Activated CD8-positive, alpha-beta memory T cell treated with anti-CD3 and anti-CD28 coated beads, Interleukin-2, amount 50 U/mL, for 24 hours (primary cell): Measurements from ENCODE around the gene ID2.

ENCODE experiments used
- DNase-seq: peaks from one replicate; pipeline ENCODE4 v3.0.0-alpha.2; 2020; ENCODE audit errors: extremely low read depth

Gene ID2

DNA sequence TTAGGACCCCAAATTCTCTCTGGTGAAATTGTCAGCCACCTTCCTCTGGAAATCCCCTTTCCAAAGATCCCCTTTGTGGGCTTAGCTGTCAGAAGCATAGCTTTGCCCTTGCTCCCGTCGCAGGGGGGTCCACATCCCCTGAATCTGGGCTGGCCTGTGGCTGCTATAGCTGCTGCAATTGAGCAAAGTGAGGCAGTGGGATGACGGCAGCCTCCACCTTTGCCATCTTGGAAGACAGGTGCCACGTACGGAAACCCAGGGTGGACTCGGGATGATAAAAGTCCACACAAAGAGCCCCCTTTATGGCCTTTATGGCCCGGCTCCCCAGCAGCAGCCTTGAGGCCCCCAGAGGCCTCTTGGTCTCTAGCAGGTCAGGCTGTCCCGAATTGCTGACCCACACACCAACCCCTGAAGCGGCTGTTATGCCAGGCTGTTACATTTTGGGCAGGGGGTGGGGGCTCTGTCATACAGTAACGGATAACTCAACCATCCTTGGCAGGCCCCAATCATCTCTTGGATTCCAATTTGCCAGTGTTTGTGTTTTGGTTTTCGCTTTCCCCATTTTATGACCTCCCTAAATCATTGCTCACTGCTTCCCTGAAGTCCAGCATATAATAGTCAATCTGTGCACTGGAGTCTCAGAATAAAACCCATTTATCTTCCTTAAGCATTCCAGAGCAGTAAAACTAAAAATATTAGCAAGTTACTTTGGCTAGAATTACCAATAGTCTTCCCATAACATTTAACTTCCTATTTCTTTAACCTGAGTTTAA is 33.2 kb upstream of the ID2 start:
- DNase-seq, result no peak

DNA sequence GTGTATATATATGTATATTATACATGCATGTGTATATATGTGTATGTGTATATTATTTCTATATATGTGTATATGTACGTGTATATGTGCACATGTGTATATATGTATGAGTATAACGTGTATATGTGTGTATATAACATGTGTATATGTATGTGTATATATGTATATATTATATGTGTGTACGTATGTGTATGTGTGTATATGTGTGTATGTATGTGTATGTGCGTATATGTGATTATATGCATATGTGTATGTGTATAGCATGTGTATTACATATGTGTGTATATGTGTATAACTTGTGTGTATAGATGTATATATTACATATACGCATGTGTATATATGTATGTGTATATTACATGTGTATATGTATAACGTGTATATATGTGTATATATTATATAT is 32.1 kb upstream of the ID2 start:
- DNase-seq, result no peak

DNA sequence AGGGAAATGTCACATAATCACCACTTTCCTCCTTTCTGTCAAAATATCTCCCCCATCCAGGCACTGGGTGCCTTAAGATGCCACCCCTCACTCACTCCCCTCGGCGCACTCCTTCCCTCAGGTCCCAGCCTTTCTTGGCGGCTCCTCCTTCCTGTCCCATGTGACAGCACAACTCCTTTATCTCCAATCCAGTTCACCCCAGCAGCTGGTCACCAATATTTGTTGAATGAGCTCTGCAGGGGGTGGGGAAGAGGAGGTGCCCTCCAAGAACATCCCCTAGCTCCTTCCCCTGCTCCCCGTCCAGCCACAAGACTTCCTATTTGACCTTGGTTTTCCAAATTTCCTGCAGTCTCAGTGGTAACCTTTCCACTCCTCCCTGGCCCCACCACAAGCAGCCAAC is 31.6 kb upstream of the ID2 start:
- DNase-seq, result no peak

DNA sequence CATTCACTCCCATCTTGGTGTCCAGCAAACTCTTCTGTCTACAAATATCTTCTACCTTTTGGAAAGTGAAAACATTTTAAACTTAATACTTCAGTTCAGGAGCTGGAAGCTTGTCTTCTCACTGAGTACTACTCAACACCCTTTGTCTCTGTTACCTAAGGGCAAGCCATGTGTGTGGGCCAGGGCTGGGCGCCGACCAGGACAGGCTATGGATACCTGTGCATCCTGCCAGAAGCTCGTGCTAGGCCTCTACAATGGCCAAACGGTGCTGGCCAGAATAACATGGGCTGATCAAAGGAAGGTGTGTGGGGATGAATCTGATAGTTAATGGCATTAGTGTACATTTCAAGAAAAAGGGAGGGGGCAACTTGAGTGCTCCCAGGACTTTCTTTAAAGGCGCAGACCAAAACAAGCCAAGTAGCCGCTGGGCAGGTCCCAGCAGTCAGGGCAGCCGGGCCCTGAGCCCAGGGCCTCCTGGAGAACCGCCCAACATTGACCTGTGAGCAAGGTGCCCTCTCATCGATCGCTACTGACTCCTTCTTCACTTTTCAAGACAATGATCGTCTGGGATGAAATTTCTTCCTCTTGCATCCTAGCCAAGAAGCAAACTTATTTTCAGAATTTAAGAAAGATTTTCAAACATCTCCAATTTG is 29.0 kb upstream of the ID2 start:
- no peak for DNase-seq

DNA sequence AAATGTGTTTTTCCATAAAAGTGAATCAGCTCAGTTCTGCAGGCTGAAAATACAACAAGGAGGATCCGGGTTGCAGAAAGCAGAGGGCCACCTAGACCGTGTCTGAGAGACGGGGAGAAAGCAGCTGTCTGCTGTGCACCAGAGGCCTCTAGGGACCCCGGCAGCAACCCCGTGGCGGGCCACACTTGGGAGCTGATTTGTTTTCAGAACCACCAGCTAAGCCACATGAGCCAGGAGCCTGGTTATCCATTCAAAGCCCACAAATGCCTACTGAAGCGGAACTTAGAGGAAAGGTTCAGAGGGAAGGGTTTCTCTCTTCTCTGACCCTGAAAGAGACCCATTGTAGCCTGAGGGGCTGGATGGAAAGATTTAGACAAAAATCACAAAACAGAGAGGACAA is 28.4 kb upstream of the ID2 start:
- DNase-seq, result no peak

DNA sequence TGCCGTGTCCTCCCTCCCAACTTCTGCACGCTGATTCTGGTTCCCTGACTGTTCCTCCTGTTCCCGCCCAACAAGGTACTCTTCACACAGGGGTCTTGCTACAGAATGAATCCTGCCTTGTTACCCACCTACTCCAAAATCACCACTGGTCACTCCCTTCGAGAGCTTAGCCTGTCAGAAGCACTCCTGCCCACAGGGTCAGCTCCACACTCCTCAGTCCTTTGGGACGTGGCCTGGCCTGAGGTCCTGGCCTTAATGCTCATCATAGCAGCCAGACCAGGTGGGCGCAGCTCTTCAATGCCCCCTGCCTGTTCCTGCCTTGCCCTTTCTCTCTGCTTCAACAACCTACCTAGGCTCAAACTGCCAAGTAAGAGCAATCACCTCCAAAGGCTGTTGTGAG is 27.8 kb upstream of the ID2 start:
- DNase-seq, result no peak

DNA sequence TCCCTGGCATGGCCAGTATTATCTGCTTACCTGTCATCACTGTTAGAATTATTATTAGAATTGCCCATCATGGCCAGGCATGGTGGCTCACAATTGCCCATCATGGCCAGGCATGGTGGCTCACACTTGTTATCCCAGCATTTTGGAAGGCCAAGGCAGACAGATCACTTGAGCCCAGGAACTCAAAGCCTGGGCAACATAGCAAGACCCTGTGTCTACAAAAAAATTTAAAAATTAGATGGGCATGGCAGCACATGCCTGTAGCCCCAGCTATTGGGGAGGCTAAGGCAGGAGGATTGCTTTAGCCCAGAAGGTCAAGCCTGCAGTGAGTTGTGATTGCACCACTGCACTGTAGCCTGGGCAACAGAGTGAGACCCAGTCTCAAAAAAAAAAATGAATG is 27.4 kb upstream of the ID2 start:
- no peak for DNase-seq

DNA sequence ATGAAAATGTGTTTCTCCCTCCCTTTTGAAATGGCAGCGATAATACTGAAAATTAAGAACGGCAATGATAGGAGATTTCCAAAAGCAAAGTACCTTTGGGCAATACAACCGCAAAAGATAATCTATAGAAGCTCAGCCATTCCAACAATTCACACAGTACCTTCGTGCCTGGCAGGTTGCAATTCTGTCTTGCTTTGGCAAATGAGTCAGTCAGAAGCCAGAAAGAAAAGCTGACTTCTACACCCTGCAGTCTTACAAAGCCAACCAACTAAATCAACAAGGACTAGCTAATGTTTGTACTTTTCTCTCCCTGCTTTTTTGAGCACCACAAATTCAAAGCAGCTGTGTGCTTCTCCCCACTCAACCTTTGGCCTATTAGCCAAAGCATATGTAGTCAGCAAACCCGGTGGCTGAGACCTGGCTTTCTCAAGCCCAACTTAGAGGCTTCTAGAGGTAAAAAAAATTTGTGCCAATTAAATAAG is 25.7 kb upstream of the ID2 start:
- no peak for DNase-seq

DNA sequence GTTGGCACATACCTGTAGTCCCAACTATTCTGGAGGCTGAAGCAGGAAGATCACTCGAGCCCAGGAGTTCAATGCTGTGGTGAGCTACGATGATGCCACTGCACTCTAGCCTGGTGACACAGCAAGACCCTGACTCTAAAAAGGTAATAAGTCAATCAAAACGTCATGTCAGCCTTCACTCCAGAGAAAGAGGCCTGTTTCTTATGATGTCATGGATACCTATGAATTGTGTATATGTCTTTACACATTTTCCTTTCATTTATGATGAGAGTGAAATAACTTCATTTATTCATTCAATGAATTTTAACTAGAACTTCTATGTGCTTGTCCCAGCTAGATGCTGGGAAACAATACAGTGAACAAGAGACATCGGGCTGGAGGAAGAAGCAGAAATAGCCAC is 25.0 kb upstream of the ID2 start:
- DNase-seq, result no peak

DNA sequence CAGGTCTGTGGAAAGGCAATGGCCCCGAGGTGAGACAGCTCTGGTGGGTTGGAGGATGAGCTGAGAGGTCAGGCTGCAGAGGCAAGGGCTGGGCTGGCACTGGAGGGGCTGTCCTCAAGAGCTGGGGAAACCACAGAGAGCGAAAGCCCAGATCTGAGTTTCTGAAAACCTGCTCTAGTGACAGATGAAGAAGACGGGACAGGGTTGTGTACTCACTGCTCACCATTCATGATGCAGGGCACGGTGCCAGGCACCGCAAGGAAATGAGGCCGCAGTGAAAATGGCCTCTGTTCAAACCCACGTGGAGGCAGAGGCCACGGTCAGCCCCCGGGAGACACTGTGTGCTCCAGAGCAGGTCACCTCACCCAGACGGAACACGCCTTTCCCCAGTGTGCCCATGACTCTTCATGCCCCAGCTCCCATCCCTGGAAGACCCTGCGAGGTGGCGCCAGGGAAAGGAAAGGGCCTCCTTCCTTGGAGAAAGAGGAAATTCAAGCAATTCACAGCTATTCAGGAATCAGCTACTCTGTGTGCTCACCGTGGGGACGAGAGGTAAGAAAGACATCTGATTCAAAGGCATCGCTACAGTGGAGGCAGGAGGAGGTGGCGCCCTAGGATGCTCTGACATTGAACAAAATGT is 24.3 kb upstream of the ID2 start:
- DNase-seq, result no peak

DNA sequence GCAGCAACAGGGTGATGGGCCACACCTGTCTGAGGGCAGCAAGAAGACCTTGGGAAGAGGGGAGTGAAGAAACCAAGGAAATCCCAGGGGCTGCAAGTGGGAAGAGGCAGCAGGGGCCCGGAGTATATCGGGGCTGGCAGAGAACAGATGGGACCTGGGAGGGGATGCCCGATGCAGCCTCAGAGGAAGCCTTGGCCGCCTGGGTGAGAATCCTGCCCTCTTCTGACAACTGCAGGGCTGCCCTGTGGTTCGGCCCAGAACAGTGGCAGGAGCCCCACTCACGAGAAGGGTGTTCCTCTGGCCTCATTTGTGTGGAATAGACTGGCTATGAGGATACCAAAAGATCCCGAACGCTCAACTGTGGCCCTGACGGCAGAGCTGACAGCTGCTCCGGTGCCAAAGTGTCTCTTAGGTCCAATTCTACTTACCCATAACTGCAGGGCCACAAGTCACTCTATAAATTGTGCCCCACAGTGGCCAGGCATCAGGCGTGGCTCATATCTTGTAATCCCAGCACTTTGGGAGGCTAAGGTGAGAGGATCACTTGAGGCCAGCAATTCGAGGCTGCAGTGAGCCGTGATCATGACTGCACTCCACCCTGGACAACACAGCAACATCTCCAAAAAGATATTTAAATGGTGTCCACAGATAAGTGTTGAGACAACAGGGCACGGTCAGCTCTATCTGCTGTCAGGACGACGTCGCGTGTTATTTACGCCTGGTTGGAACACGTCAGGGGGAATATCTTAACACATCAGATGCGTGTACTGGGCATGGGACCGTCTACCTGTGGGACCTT is 23.6 kb upstream of the ID2 start:
- no peak for DNase-seq

DNA sequence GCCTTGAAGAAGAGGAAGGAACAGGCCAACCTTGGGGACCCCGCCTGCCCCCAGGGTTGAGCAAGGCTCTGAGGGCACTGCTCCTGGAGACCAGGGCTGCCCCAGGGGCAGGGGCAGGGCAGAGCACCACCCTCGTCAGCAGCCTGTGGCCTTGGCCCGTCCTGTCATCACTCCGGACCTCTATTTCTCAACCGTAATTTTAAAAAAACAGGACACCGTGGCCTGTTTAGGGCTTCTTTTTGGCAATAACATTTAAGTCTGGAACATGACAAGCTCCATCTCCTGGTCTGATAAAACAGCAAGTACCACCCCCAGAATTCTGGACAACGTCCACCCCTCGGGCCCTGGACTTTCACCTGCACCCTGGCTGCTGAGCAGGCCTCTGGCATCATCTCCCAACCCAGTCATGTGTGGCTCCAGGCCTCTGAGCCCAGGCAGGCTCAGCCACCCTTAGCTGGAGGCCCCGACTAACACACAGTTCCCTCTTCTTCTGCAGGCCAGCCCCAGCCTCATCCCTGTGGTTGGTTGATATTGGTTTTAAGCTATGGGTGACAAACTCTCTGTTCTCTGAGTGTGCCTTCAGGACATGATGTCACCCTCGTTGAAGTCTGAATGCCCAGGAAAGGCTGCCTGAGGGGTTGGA is 22.6 kb upstream of the ID2 start:
- DNase-seq, result no peak

DNA sequence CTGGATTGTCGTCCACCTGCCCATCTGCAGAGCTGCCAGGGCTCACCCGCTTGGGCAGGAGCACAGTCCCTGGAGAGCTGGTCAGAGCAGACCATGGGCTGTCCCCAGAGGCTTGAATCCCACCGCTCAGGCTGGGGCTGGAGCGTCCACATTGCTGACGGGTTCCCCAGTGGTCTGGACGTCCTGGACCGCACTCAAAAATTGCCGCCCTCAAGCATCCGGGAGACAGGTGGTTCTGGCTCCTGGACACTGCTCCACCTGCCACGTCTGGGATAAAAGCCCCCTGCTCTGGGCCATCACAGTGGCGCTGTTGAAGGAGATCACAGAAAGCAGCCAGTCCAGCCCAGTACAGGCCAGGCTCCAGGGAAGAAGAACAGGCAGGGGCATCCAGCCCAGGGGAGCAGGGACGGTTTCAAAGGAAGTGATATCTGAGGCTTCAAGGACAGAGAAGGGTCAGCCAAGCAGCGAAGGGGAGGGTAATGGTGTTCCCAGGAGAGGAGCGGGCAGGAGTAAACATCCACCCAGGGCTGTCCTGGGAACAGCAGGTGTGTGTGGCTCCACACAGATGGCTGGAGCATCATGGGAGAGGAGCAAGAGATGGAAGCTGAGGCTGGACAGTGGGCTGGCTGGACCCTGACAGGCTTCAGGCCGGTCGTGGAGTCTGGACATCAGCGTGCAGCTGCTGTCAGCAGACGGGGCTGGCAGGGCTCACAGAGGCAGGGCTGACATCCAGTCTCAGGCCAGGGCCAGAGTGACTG is 21.9 kb upstream of the ID2 start:
- no peak for DNase-seq

DNA sequence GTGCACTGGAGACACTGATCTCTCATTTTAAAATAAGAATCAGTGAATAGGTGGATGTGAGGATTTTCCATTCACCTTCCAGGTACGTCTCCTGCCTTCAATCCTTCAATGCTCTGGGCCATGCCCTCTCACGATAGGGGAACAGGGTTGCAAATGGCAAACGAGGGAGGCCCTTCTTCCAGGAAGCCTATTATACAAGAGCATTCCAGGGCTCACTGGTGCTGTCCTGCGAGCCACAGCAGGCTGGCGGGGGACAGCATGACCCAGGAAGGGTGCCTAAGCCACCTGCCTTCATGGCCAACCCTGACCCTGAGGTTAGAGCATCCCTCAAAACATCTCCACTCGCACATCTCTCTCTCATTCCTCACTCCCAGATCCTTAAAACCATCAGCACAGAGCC is 20.6 kb upstream of the ID2 start:
- no peak for DNase-seq

DNA sequence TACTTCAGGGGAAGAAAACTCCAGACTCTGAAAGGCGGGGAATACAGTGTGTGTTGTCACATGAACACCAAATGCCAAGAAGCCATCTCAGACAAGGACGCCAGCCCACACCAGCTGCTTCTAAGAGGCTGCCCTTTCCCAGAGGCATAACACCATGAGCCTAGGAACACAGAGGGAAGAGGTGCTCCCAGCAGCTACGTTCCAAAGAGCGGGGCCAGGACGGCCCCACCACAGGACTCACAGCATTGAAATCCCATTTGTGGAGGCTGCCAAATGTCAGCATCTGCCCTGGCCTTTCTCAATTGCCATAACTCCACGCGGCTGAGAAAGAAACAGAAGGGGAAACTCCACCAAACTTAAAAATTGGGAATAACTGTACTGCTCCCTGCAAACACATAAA is 20.1 kb upstream of the ID2 start:
- DNase-seq, result no peak

DNA sequence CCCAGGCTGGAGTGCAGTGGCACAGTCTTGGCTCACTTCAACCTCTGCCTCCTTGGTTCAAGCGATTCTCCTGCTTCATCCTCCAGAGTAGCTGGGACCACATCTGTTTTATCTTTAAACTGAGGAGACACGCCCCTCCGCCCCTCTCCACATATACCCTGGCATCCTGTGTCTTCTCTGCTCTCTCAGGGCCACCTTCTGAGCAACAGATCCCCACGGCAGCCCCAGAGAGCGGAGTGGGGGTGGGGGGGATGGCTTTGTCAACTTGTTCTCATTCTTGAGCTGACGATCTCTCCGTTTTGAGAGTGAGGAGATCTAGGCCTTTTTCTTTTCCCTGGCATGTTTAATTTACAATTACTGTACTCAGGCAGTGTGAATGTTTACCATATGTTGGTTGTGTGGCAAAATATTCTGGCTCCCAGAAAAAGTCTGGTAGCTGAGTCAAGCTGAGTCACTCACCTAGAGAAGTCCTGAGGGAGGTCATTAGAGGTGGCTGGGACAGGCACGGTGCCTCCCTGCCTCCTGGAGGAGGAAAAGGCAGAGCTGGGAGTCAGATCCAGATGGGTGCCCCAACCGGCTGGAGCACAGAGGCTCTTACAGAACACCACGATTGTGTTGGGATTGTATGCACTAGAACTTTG is 19.5 kb upstream of the ID2 start:
- no peak for DNase-seq

DNA sequence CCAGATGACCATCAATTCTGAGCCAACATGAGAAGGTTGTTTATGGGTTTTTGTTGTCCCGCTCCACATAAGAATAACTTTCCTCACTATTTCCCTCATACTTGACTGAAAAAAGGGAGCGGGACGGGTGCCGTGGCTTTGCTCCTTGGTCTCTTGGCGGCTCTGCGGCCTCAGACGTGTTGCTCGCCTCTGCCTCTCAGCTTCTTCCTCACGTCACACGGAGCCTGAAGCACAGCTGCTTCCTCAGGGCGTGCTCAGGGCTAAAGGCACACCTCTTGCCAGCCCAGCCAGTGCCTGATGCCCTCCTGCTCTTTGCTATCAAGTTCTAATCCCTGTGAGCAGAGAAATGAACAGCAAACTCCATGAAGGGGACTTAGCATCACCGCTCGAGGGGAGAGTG is 17.9 kb upstream of the ID2 start:
- no peak for DNase-seq

DNA sequence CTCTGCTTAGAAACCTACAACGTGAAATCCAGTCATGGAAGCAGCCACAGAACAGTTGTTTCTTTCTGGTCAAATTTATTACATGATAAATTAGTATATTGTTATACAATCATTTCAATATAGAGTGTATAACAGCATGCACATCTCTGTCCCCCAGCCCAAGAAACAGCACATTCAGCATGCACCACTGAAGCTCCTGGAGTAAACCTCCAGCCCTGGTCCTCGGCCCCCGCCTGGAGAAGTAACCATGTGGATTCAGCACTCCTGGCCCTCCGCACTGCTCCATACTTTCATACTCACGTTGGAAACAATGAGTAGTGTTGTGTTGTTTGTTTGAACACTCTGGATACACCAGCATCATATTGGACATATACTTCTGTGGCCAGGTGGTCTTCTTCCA is 15.3 kb upstream of the ID2 start:
- DNase-seq, result no peak

DNA sequence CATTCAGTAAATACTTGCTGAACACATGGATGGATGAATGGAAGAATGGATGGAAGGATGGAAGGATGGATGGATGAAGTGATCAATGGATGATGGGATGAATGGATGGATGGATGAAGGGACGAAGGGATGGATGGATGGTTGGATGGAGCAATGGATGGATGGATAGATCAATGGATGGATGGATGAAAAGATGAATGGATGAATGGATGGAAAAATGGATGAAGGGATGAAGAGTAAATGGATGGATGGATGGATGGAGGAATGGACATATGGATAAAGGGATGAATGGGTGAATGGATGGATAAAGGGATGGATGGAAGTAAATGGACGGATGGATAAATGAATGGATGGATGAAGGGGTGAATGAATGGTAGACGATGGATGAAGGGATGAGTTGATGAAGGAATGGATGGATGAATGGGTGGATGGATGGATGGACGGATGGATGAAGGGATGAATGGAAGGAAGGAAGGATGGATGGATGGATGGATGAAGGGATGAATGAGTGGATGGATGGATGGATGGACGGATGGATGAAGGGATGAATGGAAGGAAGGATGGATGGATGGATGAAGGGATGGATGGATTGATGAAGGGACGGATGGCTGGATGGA is 13.9 kb upstream of the ID2 start:
- DNase-seq, result no peak

DNA sequence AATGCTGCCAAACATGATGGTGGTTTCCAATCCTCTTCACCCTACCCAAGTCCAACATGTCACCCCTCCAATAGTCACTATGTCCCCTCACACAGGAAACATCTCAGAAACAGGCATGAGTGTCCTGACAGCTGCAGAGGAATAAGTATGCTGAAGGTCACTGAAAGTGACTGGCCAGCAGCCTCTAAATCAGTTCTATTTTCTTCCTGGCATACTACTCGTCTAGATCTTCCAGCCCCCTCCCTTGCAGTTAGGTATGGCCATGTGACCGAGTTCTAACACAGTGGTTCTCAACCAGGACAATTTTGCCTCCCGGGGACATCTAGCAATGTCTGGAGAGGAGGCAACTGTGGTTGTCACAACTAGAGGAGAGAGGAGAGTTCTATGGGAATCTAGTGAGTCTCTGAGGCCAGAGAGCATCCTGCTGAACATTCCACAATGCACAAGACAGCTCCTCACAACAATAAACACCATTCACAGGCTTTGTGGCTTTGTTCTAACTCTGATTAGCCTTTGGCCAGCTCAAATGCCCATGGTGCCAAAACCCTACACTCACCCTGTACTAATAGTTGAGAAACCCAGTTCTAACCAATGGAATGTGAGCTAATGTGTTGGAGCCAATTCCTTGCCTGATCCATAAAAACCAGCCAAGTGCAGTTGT is 12.6 kb upstream of the ID2 start:
- no peak for DNase-seq
